K562 (cell line): Measurements from ENCODE around the gene PLCG2. TPM values are rescaled to one million over a fixed set of nuclear protein-coding genes. Genes with fewer than 3 reads are reported as not detected.
A peak's percentile ranks its signal among the peaks of the same experiment; 100 is the strongest.

ENCODE experiments used
- ATF7 ChIP-seq: fragments of 450-650 bp; IDR thresholded peaks from 2 replicates; pipeline ENCODE4 v1.7.1; 2014; ENCODE audit warnings: mild to moderate bottlenecking, moderate library complexity
- C11orf30 ChIP-seq: fragments of 450-650 bp; IDR thresholded peaks from 2 replicates; pipeline ENCODE4 v1.6.1; 2016; ENCODE audit warnings: low read depth, mild to moderate bottlenecking
- CREB1 ChIP-seq, 2 experiments: sonication (generic) in 1 of 2; formaldehyde crosslinking in 1 of 2; IDR thresholded peaks; 2 replicates each; pipeline versions ENCODE4 v1.6.1 to v1.8.0; 2012 to 2022; ENCODE audit warnings: inconsistent platforms in 1 of 2, mild to moderate bottlenecking in 1 of 2, missing genetic modification reagents in 1 of 2, moderate library complexity in 1 of 2
- CTBP1 ChIP-seq: fragments of 450-650 bp; IDR thresholded peaks from 2 replicates; pipeline ENCODE4 v1.6.1; 2016; ENCODE audit warnings: borderline replicate concordance
- ELK1 ChIP-seq: sonication (generic); formaldehyde crosslinking; IDR thresholded peaks from 2 replicates; pipeline ENCODE4 v1.8.1; 2022; ENCODE audit warnings: missing genetic modification reagents
- EP300 ChIP-seq: IDR thresholded peaks from 2 replicates; pipeline ENCODE4 v1.6.1; 2012; ENCODE audit warnings: low read length, improper control_type of control experiment
- KLF1 ChIP-seq: fragments of 450-650 bp; IDR thresholded peaks from 2 replicates; pipeline ENCODE4 v1.6.1; 2016; ENCODE audit warnings: missing genetic modification characterization, missing compliant biosample characterization
- KLF6 ChIP-seq: fragments of 250-450 bp; sonication (Bioruptor Pico); IDR thresholded peaks from 2 replicates; pipeline ENCODE4 v1.4.0; 2020; ENCODE audit warnings: mild to moderate bottlenecking, moderate library complexity, borderline replicate concordance
- MAX ChIP-seq: sonication (generic); formaldehyde crosslinking; IDR thresholded peaks from 2 replicates; pipeline ENCODE4 v1.9.0; 2022; ENCODE audit warnings: mild to moderate bottlenecking, missing genetic modification reagents
- MCM2 ChIP-seq: fragments of 450-650 bp; IDR thresholded peaks from 2 replicates; pipeline ENCODE4 v1.6.1; 2017; ENCODE audit warnings: low read depth, mild to moderate bottlenecking
- RBBP5 ChIP-seq: fragments of 200-600 bp; sonication (generic); IDR thresholded peaks from 2 replicates; pipeline ENCODE4 v1.6.1; 2012; ENCODE audit warnings: borderline replicate concordance, mild to moderate bottlenecking, low read length, control low read depth, inconsistent platforms; ENCODE audit not compliant: insufficient read depth, poor library complexity, severe bottlenecking
- SIRT6 ChIP-seq: IDR thresholded peaks from one replicate; pipeline ENCODE4 v1.6.1; 2012; ENCODE audit warnings: low read depth, mild to moderate bottlenecking, control low read depth, inconsistent platforms, low read length, moderate library complexity
- SNRNP70 ChIP-seq: fragments of 200-400 bp; formaldehyde crosslinking; optimal IDR thresholded peaks from 2 replicates; pipeline ENCODE3; 2017; ENCODE audit warnings: low read depth, low read length
- SUPT5H ChIP-seq: fragments of 450-650 bp; IDR thresholded peaks from 2 replicates; pipeline ENCODE4 v1.6.1; 2016
- TCF3 ChIP-seq: sonication (generic); formaldehyde crosslinking; IDR thresholded peaks from 2 replicates; pipeline ENCODE4 v1.4.0; 2020; ENCODE audit warnings: mild to moderate bottlenecking, missing genetic modification reagents
- THAP7 ChIP-seq: fragments of 250-450 bp; sonication (Bioruptor Pico); IDR thresholded peaks from 2 replicates; pipeline ENCODE4 v1.5.0; 2021
- TSC22D4 ChIP-seq: fragments of 450-650 bp; IDR thresholded peaks from 2 replicates; pipeline ENCODE4 v1.6.1; 2016; ENCODE audit warnings: missing genetic modification characterization, missing biosample characterization, control low read depth
- USF1 ChIP-seq: sonication (generic); formaldehyde crosslinking; IDR thresholded peaks from 2 replicates; pipeline ENCODE4 v1.9.0; 2022; ENCODE audit warnings: mild to moderate bottlenecking, missing genetic modification reagents
- YY1 ChIP-seq, 3 experiments: IDR thresholded peaks; 2 replicates each; pipeline ENCODE4 v1.6.1; 2011; ENCODE audit warnings: low read length in 2 of 3, mild to moderate bottlenecking in 2 of 3, moderate library complexity in 2 of 3, borderline replicate concordance in 1 of 3, control low read depth in 1 of 3, low read depth in 1 of 3; ENCODE audit not compliant: insufficient read depth in 3 of 3, insufficient replicate concordance in 2 of 3, control insufficient read depth in 1 of 3, insufficient read length in 1 of 3; ENCODE audit errors: extremely low read depth in 1 of 3
- ZC3H4 ChIP-seq: sonication (generic); formaldehyde crosslinking; IDR thresholded peaks from 2 replicates; pipeline ENCODE4 v1.9.0; 2021; ENCODE audit warnings: missing genetic modification reagents, borderline replicate concordance
- ZKSCAN1 ChIP-seq: fragments of 150-350 bp; IDR thresholded peaks from 2 replicates; pipeline ENCODE4 v1.6.1; 2016; ENCODE audit warnings: low read depth, low read length
- ZNF143 ChIP-seq: sonication (generic); formaldehyde crosslinking; IDR thresholded peaks from 2 replicates; pipeline ENCODE4 v1.9.0; 2022; ENCODE audit warnings: mild to moderate bottlenecking, missing genetic modification reagents
- polyA plus RNA-seq, 8 experiments: library from polyadenylated mRNA; depleted of rRNA in 4 of 8; stranded (reverse) in 5 of 8; unstranded in 3 of 8; fragments of >200 nt; fragmentation: Nextera tagmentation in 2 of 8; fragmentation: Illumina TruSeq in 1 of 8; extraction: Ambion mirVana in 2 of 8; extraction: Trizol in 1 of 8; gene quantifications; 2 replicates each; pipeline versions ENCODE4 v1.2.1 to v1.2.3, GENCODE V29; 2011 to 2014; ENCODE audit warnings: inconsistent platforms in 1 of 8, missing spikeins in 1 of 8
- total RNA-seq, 7 experiments: library from RNA; depleted of rRNA in 6 of 7; stranded (reverse); fragments of >200 nt in 6 of 7; fragmentation: Illumina TruSeq in 2 of 7; extraction: Trizol in 2 of 7; gene quantifications; 2 replicates each; pipeline versions ENCODE4 v1.2.1 to v1.2.3, GENCODE V29; 2011 to 2021; ENCODE audit warnings: low replicate concordance in 1 of 7
- TF ChIP-seq, protein P1 (sequence below): fragments of 250-450 bp; sonication (Bioruptor Pico); IDR thresholded peaks from 2 replicates; pipeline ENCODE4 v1.8.0; 2022; ENCODE audit warnings: inconsistent platforms

Gene PLCG2
- total and polyA plus RNA-seq, 9 of the 15 experiments (the other 6 are each of a cell fraction or from before 2014, with no cell fraction given): 0.94 to 7.1 (median 3.1) TPM

DNA sequence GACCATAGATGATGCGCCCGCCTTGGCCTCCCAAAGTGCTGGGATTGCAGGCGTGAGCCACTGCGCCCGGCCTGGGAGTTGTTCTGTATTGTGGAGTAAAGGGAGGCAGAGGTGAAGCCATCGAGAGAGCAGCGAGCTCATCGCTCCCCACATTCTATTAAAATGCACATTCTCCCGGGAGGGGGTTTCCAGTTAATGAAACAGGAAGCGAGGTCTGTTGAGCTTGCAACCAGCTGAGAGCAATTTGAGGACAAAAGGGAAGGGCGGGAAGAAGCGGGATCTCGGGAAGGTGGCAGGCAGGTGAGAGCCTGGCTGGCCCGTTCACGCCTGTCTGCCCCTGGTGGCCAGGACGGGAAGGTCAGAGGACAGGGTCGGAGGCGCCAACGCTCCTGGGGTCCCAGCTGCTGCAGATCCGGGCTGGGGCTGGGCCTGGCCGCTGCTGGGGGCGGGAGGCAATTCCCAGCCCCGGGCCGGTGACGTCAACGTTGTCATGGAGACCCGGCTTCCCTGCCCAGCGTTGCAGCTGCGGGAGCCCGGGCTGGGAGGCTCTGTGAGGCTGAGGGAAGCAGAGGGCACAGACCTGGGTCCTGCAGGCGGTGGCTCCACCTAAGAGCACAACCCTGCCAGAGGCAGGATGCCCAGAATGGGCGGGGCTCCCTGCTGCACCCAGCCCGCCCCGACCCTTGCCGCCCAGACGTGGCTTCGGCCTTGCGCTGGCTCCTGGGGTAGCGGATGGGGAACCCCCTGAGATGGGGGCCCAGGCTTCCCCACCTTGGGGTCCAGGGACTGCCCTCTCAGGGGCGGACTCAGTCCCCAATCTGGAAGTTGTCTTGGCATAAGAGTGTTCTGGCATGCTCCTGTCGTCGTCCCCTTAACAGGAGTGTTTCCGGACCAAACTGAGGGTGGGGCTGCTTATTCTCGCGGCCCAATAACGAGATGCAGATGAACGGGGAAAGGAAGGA is 48.7 kb upstream of the PLCG2 start (continued):
- TF ChIP-seq KLF1 (tag) (peak; percentile 99), RBBP5 (peak; percentile 34), SUPT5H (no peak), TSC22D4 (tag) (no peak), TCF3 (CRISPR knock-in tag) (no peak), USF1 (CRISPR knock-in tag) (no peak), ZNF143 (CRISPR knock-in tag) (no peak), CREB1 (IDR thresholded peaks at IDR 0.05) (peak; percentile 50; the same call in 1 of the 2 replicates), CREB1 (CRISPR knock-in tag; IDR thresholded peaks at IDR 0.05) (peak; percentile 59; the same call in 1 of the 2 replicates), MCM2 (no peak), ZKSCAN1 (no peak), SIRT6 (no peak), ELK1 (CRISPR knock-in tag) (no peak), EP300 (no peak), ATF7 (peak; percentile 82), ZC3H4 (CRISPR knock-in tag) (no peak), C11orf30 (no peak), YY1 (IDR thresholded peaks at IDR 0.05; ENCODE audit: borderline replicate concordance in 1 of 3, control insufficient read depth in 1 of 3, extremely low read depth in 1 of 3, insufficient read depth in 3 of 3, insufficient read length in 1 of 3, insufficient replicate concordance in 2 of 3, low read depth in 1 of 3, low read length in 2 of 3) (no peak), KLF6 (CRISPR knock-in tag) (peak; percentile 60; the same call in 1 of the 2 replicates), CTBP1 (peak; percentile 68), THAP7 (CRISPR knock-in tag) (no peak), MAX (no peak), SNRNP70 (no peak)
- TF ChIP-seq, protein P1, sequence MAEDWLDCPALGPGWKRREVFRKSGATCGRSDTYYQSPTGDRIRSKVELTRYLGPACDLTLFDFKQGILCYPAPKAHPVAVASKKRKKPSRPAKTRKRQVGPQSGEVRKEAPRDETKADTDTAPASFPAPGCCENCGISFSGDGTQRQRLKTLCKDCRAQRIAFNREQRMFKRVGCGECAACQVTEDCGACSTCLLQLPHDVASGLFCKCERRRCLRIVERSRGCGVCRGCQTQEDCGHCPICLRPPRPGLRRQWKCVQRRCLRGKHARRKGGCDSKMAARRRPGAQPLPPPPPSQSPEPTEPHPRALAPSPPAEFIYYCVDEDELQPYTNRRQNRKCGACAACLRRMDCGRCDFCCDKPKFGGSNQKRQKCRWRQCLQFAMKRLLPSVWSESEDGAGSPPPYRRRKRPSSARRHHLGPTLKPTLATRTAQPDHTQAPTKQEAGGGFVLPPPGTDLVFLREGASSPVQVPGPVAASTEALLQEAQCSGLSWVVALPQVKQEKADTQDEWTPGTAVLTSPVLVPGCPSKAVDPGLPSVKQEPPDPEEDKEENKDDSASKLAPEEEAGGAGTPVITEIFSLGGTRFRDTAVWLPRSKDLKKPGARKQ: no peak
